ENCODE measurements around the gene ALOX5.

DNA sequence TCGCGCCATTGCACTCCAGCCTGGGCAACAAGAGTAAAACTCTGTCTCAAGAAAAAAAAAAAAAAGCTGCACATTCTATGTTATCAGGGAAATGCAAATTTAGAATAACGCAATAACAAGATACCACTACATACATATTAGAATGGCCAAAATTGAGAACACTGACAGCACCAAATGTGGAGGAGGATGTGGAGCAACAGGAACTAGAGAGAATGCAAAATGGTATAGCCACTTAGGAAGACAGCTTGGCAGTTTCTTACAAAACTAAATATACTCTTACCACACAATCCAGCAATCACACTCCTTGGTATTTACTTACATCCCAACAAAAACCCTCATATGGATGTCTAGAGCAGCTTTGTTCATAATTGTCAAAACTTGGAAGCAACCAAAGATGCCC, 76.8 kb downstream of the ALOX5 start:
- TF ChIP-seq MYC (IDR thresholded peaks at IDR 0.05; ENCODE audit: insufficient read depth, insufficient read length, insufficient replicate concordance, low read length, severe bottlenecking): no peak
- no peak for TF ChIP-seq NFIC (IDR thresholded peaks at IDR 0.05; ENCODE audit: low read depth, low read length)
- TF ChIP-seq ZNF274 (IDR thresholded peaks at IDR 0.05; ENCODE audit: insufficient read depth, insufficient read length): no peak
- no peak for TF ChIP-seq SKIL (IDR thresholded peaks at IDR 0.05; ENCODE audit: low read depth, poor library complexity, severe bottlenecking)
- TF ChIP-seq EZH2 (IDR thresholded peaks at IDR 0.05; ENCODE audit: borderline replicate concordance, control insufficient read depth, low read depth, low read length): no peak
- TF ChIP-seq, protein P1, sequence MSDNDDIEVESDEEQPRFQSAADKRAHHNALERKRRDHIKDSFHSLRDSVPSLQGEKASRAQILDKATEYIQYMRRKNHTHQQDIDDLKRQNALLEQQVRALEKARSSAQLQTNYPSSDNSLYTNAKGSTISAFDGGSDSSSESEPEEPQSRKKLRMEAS (IDR thresholded peaks at IDR 0.05; ENCODE audit: low read depth, low read length): no peak
- no peak for TF ChIP-seq TAF1 (IDR thresholded peaks at IDR 0.05; ENCODE audit: borderline replicate concordance, low read depth, low read length)
- no peak for TF ChIP-seq SUZ12 (IDR thresholded peaks at IDR 0.05; ENCODE audit: unreplicated experiment)
- TF ChIP-seq RFX5 (IDR thresholded peaks at IDR 0.05; ENCODE audit: low read depth, low read length): no peak
- TF ChIP-seq POLR2A (IDR thresholded peaks at IDR 0.05; ENCODE audit: low read depth, low read length): no peak
- no peak for TF ChIP-seq PAX5 (IDR thresholded peaks at IDR 0.05; ENCODE audit: borderline replicate concordance, low read depth, low read length)
- TF ChIP-seq MXI1 (IDR thresholded peaks at IDR 0.05; ENCODE audit: low read depth, low read length): no peak
